SU-DHL-6 (cell line): ENCODE data around the gene FBLN5.

Source experiments
- EZH2phosphoT487 ChIP-seq: fragments of 200-600 bp; sonication (generic), shearing (Covaris generic); conservative IDR thresholded peaks from 2 replicates; pipeline ENCODE4 v1.6.1; 2018; ENCODE audit warnings: mild to moderate bottlenecking, antibody characterized with exemption, low read length, moderate library complexity, mixed read lengths
- TF ChIP-seq, protein P1 (sequence below): fragments of 200-600 bp; sonication (generic); IDR thresholded peaks from one replicate; pipeline ENCODE4 v1.5.1; 2017; ENCODE audit warnings: antibody characterized with exemption, mild to moderate bottlenecking, low read length, moderate library complexity; ENCODE audit not compliant: insufficient read depth, poor library complexity, severe bottlenecking

GRCh38 chr14:91935586-91935985, 11.9 kb downstream of the FBLN5 start:
- TF ChIP-seq, protein P1, sequence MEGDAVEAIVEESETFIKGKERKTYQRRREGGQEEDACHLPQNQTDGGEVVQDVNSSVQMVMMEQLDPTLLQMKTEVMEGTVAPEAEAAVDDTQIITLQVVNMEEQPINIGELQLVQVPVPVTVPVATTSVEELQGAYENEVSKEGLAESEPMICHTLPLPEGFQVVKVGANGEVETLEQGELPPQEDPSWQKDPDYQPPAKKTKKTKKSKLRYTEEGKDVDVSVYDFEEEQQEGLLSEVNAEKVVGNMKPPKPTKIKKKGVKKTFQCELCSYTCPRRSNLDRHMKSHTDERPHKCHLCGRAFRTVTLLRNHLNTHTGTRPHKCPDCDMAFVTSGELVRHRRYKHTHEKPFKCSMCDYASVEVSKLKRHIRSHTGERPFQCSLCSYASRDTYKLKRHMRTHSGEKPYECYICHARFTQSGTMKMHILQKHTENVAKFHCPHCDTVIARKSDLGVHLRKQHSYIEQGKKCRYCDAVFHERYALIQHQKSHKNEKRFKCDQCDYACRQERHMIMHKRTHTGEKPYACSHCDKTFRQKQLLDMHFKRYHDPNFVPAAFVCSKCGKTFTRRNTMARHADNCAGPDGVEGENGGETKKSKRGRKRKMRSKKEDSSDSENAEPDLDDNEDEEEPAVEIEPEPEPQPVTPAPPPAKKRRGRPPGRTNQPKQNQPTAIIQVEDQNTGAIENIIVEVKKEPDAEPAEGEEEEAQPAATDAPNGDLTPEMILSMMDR, result no peak
- TF ChIP-seq EZH2phosphoT487, result no peak
